Measurements from ENCODE around the gene RCOR1.

GRCh38 chr14:102593825-102594137, 1.3 kb downstream of the RCOR1 start:
- TF ChIP-seq POLR2AphosphoS5 (IDR thresholded peaks at IDR 0.05; ENCODE audit: low read depth, low read length): no peak
- no peak for TF ChIP-seq CTCF (IDR thresholded peaks at IDR 0.05; ENCODE audit: control extremely low read depth in 1 of 3, insufficient read depth in 1 of 3, low read depth in 1 of 3, low read length in 3 of 3)
- TF ChIP-seq CEBPB (IDR thresholded peaks at IDR 0.05; ENCODE audit: low read depth, low read length): no peak
